Measurements from ENCODE around the gene GNG12. TPM values are rescaled to one million over a fixed set of nuclear protein-coding genes. Genes with fewer than 3 reads are reported as not detected.

The GNG12 gene
- total and polyA plus RNA-seq, 2 donors (not counting 1 experiment from before 2014, with no cell fraction given): not detected

DNA sequence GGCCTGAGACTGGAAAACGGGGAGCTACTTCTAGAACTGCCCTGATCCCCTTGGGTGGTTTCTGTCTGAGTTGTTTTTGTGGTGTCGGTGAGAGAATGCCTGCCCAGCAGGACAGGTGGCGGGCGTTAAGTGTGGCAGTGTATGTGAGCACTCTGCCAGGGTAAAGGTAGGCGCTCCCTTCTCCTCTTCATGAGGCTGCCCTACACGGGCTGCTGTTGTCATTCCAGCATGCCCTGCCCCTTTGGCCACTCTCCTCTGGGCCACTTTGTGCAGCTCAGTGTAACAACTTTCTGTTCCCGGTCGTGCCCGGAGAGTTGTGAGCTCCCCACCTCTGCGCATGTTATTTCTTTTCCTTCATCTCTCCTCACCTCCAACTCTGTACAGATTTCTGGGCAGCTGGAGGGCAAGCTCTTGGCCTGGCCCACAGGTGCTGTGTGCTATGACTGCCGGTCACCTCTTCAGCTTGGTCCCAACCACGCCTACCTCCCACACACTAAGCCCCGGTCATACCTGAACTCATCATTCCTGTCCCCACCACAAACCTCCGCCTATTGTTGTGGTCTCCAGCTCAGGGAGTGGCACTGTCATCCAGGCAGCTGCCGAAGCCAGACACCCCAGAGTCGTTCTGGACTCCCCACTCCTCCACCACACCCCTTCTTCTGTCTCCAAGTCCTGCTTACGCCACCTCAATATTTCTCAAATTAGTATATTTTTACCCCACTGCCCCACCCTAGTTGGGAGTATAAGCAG, 79.3 kb downstream of the GNG12 start:
- no peak for DNase-seq
- POLR2A ChIA-PET: no interaction called here
- no peak overlapping the region for H3K9ac ChIP-seq (ENCODE audit: low read length)
- peaks cover 13% of the 10 kb centered on the region for H3K4me1 Mint-ChIP-seq
- H3K4me2 ChIP-seq (replicated peaks; ENCODE audit: low read depth, low read length, poor library complexity, severe bottlenecking): no peak overlapping the region
- H3K27ac Mint-ChIP-seq: no peak overlapping the region
- H3K36me3 ChIP-seq (replicated peaks in 1 of 2; ENCODE audit: control extremely low read depth in 1 of 2, control insufficient read depth in 1 of 2, extremely low read depth in 1 of 2, insufficient read depth in 2 of 2, low read length in 1 of 2): no peaks in the 10 kb centered on the region
- H3K27me3 ChIP-seq (replicated peaks in 1 of 4; ENCODE audit: control extremely low read depth in 1 of 4, control insufficient read depth in 3 of 4, insufficient read depth in 4 of 4, low read length in 3 of 4): peaks cover 0 to 7% (median 0%) of the 10 kb centered on the region in 4 experiments
- WGBS (ENCODE audit: insufficient coverage): 87% methylated on average over 16 of the region's 17 CpGs
- peaks cover 4% of the 10 kb centered on the region for H3K27me3 Mint-ChIP-seq
- H4K20me1 ChIP-seq (ENCODE audit: control insufficient read depth, insufficient read depth, low read length, poor library complexity, severe bottlenecking): no peaks in the 10 kb centered on the region
- H3K4me1 ChIP-seq (ENCODE audit: control insufficient read depth in 2 of 2, insufficient read depth in 2 of 2, low read length in 2 of 2): peaks cover 7 to 8% of the 10 kb centered on the region in 2 donors
- H3K9me3 Mint-ChIP-seq (ENCODE audit: insufficient read depth): no peaks in the 10 kb centered on the region
- no peak for TF ChIP-seq EZH2 (IDR thresholded peaks at IDR 0.05; ENCODE audit: borderline replicate concordance, insufficient read depth, low read depth, low read length, poor library complexity, severe bottlenecking)
- TF ChIP-seq, protein P1, sequence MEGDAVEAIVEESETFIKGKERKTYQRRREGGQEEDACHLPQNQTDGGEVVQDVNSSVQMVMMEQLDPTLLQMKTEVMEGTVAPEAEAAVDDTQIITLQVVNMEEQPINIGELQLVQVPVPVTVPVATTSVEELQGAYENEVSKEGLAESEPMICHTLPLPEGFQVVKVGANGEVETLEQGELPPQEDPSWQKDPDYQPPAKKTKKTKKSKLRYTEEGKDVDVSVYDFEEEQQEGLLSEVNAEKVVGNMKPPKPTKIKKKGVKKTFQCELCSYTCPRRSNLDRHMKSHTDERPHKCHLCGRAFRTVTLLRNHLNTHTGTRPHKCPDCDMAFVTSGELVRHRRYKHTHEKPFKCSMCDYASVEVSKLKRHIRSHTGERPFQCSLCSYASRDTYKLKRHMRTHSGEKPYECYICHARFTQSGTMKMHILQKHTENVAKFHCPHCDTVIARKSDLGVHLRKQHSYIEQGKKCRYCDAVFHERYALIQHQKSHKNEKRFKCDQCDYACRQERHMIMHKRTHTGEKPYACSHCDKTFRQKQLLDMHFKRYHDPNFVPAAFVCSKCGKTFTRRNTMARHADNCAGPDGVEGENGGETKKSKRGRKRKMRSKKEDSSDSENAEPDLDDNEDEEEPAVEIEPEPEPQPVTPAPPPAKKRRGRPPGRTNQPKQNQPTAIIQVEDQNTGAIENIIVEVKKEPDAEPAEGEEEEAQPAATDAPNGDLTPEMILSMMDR (IDR thresholded peaks at IDR 0.05): no peak
- no peak overlapping the region for H3K27ac ChIP-seq (ENCODE audit: low read length in 2 of 2)
- H2AFZ ChIP-seq (ENCODE audit: insufficient read depth, low read depth, low read length, poor library complexity, severe bottlenecking): no peak overlapping the region
- H3K79me2 ChIP-seq (ENCODE audit: control insufficient read depth, insufficient read depth, low read length): no peaks in the 10 kb centered on the region
- CTCF ChIA-PET: interaction anchor here (1.0 to 9.3 kb wide), 3 partner anchors 191 to 221 kb away, joined by 3 to 289 read pairs (median 8); no protein-coding TSS in a partner anchor
- H3K4me3 Mint-ChIP-seq: no peak overlapping the region
- intact Hi-C loops (cut with micrococcal nuclease): no loop called here
- H3K9me3 ChIP-seq (ENCODE audit: control extremely low read depth in 1 of 3, control insufficient read depth in 2 of 3, insufficient read depth in 1 of 3, low read length in 2 of 3): no peaks in the 10 kb centered on the region
- ATAC-seq (ENCODE audit: low read depth): no peak
- no peak overlapping the region for H3K4me3 ChIP-seq (ENCODE audit: control extremely low read depth in 1 of 5, extremely low read depth in 1 of 5, insufficient read depth in 1 of 5, low read depth in 2 of 5, low read length in 4 of 5)

DNA sequence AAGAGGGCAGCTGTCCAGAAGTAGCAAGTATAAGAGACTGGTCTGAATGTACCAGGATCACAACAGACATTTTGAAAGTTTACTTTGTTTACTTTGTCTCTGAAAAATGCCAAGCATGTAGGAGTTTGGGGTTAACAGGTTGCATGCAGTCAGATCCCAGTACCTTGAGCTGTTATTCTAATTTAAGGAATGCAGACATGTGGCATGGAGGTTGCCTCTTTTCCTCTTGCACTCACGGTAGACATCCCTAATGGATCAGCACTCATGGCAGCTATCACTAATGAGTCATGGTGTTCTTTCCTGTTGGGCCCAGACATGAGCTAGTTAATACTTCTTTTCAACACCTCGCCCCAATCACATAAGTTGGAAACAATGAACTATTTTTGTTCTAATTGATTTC, 81.0 kb downstream of the GNG12 start:
- POLR2A ChIA-PET: no interaction called here
- no peaks in the 10 kb centered on the region for H3K36me3 ChIP-seq (replicated peaks in 1 of 2; ENCODE audit: control extremely low read depth in 1 of 2, control insufficient read depth in 1 of 2, extremely low read depth in 1 of 2, insufficient read depth in 2 of 2, low read length in 1 of 2)
- Mint-ChIP-seq H3K27me3 (peaks cover 14% of the 10 kb centered on the region), H3K4me1 (peaks cover 13% of the 10 kb centered on the region), H3K9me3 (ENCODE audit: insufficient read depth) (no peaks in the 10 kb centered on the region), H3K4me3 (no peak overlapping the region), H3K27ac (no peak overlapping the region)
- H2AFZ ChIP-seq (ENCODE audit: insufficient read depth, low read depth, low read length, poor library complexity, severe bottlenecking): no peak overlapping the region
- H3K9ac ChIP-seq (ENCODE audit: low read length): no peak overlapping the region
- H3K79me2 ChIP-seq (ENCODE audit: control insufficient read depth, insufficient read depth, low read length): no peaks in the 10 kb centered on the region
- H4K20me1 ChIP-seq (ENCODE audit: control insufficient read depth, insufficient read depth, low read length, poor library complexity, severe bottlenecking): no peaks in the 10 kb centered on the region
- no peak overlapping the region for H3K4me3 ChIP-seq (ENCODE audit: control extremely low read depth in 1 of 5, extremely low read depth in 1 of 5, insufficient read depth in 1 of 5, low read depth in 2 of 5, low read length in 4 of 5)
- 100% methylated on average over 1 of the region's 2 CpGs for WGBS (ENCODE audit: insufficient coverage)
- no peak overlapping the region for H3K27ac ChIP-seq (ENCODE audit: low read length in 2 of 2)
- peaks cover 7 to 8% of the 10 kb centered on the region in 2 donors for H3K4me1 ChIP-seq (ENCODE audit: control insufficient read depth in 2 of 2, insufficient read depth in 2 of 2, low read length in 2 of 2)
- TF ChIP-seq, protein P1 (IDR thresholded peaks at IDR 0.05): no peak
- no peak for TF ChIP-seq EZH2 (IDR thresholded peaks at IDR 0.05; ENCODE audit: borderline replicate concordance, insufficient read depth, low read depth, low read length, poor library complexity, severe bottlenecking)
- CTCF ChIA-PET: interaction anchor here (1.5 to 2.4 kb wide), 4 partner anchors 8 to 192 kb away, joined by 3 to 9 read pairs (median 5); no protein-coding TSS in a partner anchor
- no peak overlapping the region for H3K4me2 ChIP-seq (replicated peaks; ENCODE audit: low read depth, low read length, poor library complexity, severe bottlenecking)
- ATAC-seq (ENCODE audit: low read depth): no peak
- no peaks in the 10 kb centered on the region for H3K9me3 ChIP-seq (ENCODE audit: control extremely low read depth in 1 of 3, control insufficient read depth in 2 of 3, insufficient read depth in 1 of 3, low read length in 2 of 3)
- H3K27me3 ChIP-seq (replicated peaks in 1 of 4; ENCODE audit: control extremely low read depth in 1 of 4, control insufficient read depth in 3 of 4, insufficient read depth in 4 of 4, low read length in 3 of 4): peaks cover 0 to 11% (median 0%) of the 10 kb centered on the region in 4 experiments
- no peak for DNase-seq
- intact Hi-C loops (cut with micrococcal nuclease): no loop called here
